Measurements from ENCODE around the gene PALB2.
"Not testable (repeated sequence)": the region's sequence is repeated elsewhere in the genome, so short reads cannot be mapped to it uniquely, and the experiment has no call there.

PALB2 gene

DNA sequence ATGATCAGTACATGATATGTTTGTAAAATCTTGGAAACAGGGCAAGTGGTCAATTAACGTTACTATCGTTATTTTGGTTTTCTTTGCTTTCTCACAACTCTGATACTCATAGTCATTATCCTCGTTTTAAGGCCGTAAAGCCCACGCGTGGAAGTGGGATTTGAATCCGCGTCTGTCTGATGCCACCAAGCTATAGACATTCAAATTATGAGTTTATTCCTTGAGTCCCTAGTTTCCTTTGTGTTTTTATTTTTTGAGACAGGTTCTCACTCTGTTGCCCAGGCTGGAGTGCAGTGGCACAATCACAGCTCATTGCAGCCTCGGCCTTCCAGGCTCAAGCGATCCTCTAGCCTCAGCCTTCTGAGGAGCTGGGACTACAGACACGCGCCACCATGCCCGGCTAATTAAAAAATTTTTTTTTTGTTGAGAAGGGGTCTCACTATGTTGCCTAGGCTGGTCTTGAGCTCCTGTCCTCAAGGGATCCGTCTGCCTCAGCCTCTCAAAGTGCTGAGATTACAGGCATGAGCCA is 1.2 kb upstream of the PALB2 start:
- peak; percentile 0 for DNase-seq

GRCh38 chr16:23640615-23640930 is 537 bp downstream of the PALB2 start:
- DNase-seq: no peak

GRCh38 chr16:23635958-23636357 is 5.2 kb downstream of the PALB2 start:
- no peak for DNase-seq

DNA sequence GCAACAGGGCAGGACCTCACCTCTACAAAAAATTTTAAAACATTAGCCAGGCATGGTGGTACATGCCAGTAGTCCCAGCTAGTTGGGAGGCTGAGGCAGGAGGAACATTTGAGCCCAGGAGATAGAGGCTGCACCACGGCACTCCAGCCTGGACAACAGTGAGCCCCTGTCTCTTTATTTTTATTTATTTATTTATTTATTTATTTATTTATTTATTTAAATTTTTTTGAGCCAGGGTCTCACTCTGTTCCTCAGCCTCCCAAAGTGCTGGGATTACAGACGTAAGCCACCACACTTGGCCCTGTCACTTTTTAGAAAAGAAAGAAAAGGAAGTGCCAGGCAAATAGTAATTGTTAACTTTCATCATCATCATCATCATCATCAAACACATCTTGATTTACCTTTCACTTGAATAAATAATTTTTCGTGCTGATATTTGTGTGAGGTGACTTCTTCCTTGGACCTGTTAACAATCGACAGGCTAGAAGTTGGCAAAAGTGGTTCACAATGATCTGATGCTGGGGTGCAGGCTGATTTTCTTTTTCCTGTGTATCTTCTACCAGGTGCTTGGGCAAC is 6.6 kb downstream of the PALB2 start:
- no peak for DNase-seq

- DNase-seq: not testable (repeated sequence)
These were observed 9.2 kb downstream of the PALB2 start for GRCh38 chr16:23631874-23632273.

DNA sequence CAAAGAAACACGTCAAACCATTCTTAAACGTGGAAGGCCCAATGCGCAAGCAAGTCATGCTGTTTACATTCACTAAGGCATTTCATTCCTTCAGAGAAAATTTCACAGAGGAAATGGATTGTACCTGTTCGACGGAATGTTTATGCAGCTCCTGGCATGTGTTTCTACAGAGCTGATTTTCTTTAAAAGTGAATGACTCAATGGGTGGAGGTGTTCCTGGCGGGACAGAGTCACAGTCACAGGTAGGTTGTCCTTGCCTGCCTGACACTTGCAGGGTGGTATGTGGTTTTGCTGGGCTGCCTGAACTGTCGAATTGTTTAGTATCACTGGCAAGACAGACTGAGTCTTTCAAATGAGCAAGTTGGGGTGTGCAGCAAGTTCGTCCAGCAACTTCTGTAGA is 11.6 kb downstream of the PALB2 start:
- DNase-seq: no peak

- DNase-seq: no peak
These were observed 17.0 kb downstream of the PALB2 start for GRCh38 chr16:23624092-23624491.

DNA sequence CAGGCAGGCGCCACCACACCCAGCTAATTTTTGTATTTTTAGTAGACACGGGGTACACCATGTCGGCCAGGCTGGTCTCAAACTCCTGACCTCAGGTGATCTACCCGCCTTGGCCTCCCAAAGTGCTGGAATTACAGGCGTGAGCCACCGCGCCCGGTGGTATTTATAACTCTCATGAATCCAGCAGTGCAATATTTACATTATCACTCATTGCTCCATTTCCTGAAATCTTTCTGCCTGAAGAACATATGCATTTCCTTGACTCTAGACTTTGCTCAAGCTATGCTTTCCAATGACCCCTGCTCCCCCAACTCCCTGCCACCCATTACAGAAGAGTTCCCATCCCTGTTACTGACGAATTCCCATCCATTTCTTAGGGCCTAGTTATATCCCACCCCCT is 25.3 kb downstream of the PALB2 start:
- no peak for DNase-seq

DNA sequence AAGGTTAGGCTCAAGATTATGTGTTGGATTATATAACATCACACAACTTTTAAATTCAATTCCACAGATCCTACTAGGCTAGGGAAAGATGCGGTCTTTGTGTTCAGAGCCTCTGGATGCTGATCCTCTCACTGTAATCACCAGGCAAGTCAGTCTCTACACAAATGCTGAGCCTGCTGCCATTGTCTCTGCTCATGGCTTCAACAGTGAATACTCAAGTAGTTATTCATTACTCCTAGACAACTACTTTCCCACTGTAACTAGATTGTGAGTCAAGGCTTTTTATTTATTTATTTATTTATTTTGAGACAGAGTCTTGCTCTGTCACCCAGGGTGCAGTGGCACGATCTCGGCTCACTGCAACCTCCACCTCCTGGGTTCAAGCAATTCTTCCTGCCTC is 29.2 kb downstream of the PALB2 start:
- no peak for DNase-seq

GRCh38 chr16:23610905-23611304 is 30.2 kb downstream of the PALB2 start:
- not testable (repeated sequence) for DNase-seq

DNA sequence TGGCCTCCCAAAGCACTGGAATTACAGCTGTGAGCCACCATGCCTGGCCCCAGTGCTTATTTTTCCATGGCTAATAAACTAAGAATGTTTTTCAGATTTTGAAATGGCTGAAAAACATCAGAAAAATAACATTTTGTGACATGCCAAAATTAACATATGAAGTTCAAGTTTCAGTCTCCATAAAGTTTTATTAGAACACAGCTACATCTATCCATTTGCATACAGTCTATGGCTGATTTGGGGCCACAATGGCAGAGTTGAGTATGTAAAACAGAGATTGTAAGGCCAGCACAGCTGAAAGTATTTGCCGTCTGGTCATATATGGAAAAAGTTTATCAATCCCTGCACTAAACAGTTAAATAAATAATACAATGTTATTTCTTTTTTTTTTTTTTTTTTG is 31.2 kb downstream of the PALB2 start:
- no peak for DNase-seq

GRCh38 chr16:23608194-23608593 is 32.9 kb downstream of the PALB2 start:
- DNase-seq: no peak

GRCh38 chr16:23607726-23608125 is 33.4 kb downstream of the PALB2 start:
- DNase-seq: no peak

DNA sequence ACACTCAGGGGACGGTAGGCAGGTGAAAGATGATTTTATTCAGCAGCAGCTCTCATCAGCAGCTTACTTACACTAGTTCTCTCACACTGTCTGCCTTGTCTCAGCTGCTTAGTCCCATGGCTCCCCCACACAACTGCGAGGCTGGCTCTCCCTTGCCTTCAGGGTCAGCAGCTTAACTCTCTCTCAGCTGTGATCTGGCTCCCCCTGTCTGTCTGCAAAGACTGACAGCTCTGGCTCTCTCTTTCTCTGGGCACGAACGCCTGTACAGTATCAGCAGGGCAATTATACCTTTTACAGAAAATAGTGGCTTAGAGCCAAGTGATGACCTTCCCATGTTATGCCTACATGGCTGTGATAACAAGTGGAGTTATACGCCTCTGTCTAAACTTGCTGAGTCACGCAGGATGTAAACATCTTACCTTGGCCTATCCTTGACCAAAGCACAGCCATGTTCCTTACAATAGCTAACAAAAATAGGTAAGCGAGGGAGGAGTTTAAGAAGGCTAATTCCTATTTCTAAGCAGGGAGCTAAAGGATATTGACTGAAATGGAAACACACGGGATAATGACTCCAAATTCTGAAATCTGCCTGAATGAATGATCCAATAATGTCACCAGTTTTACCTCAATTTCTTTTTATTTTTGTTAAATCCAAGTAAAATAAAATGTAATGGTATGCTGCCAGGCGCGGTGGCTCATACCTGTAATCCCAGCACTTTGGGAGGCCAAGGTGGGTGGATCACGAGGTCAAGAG is 43.9 kb downstream of the PALB2 start:
- DNase-seq: peak; percentile 35

- DNase-seq: peak; percentile 92
These were observed 45.0 kb downstream of the PALB2 start, which contains the start of gene NDUFAB1 for GRCh38 chr16:23595951-23596720. TSS of gene NDUFAB1 (minus strand) at chr16:23596316. CDS start at chr16:23596290, 26 bp downstream.

DNA sequence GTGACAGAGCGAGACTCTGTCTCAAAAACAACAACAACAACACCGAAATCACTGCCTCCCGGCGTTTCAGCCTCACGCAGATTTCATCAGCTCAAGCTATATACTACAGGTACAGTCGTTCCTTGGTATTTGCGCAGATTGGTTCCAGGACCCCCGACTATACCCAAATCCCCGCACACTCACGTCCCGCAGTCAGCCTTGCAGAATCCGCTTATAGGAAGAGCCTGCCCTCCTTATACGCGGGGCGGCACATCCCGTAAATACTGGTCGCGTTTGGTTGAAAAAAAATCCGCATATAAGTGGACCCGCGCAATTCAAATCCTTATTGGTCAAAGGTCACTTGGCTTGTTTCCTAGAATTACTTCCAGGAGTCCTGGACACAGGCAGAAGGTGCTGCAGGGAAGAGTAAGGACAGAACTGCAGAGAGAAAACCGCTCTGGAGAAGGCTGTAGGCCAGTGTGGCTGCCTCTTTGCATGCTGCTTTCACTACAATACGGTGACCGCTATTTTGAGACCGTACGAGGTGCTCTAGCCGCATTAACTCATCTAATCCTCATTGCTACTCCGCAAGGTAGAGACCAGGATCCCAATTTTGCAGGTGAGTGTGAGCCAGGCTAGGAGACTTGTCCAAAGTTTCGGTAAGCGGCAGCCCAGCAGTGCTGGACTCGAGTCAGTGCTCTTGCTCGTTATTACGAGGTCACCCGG is 45.7 kb downstream of the PALB2 start:
- DNase-seq: no peak

DNA sequence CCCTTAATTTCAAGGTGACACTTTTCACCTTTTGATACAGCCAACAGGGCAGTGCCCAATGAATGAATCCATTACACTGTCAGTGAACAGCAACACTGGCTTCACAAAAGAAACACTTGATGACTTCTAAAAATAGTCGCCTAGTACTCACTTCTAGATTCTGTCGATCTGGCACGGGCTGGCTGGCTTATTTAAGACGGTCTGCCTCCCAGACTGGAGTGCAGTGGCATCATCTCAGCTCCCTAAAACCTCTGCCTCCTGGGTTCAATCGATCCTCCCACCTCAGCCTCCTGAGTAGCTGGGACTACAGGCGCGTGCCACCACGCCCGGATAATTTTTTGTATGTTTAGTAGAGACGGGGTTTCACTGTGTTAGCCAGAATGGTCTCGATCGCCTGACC is 46.9 kb downstream of the PALB2 start:
- no peak for DNase-seq

- DNase-seq: no peak
These were observed 50.9 kb downstream of the PALB2 start for GRCh38 chr16:23590181-23590580.

DNA sequence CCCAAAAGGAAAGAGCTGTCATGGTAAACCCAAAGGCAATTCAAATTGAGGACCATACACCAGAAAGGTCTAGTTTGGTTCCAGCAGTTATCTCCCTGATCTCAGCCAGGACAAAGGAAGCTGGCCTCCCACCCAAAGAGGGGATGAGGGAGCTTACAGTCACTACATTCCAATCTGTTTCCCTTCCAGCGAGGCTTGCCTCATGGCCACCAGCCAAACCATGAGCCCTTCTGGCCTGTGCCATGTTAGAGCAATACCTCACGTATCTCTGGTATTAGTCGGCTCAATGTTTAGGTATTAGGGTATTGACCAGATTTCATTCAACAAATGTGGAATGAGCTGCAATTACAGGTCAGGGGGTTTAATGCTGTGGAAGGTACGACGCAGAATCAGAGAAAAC is 53.4 kb downstream of the PALB2 start:
- DNase-seq: no peak

GRCh38 chr16:23584186-23585076 is 56.7 kb downstream of the PALB2 start:
- no peak for DNase-seq

DNA sequence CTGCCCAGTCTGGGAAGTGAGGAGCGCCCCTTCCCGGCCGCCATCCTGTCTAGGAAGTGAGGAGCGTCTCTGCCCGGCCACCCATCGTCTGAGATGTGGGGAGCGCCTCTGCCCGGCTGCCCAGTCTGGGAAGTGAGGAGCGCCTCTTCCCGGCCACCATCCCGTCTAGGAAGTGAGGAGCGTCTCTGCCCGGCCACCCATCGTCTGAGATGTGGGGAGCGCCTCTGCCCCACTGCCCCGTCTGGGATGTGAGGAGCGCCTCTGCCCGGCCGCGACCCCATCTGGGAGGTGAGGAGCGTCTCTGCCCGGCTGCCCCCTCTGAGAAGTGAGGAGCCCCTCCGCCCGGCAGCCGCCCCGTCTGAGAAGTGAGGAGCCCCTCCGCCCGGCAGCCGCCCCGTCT is 57.8 kb downstream of the PALB2 start:
- DNase-seq: not testable (repeated sequence)

GRCh38 chr16:23581764-23582163 is 59.3 kb downstream of the PALB2 start:
- no peak for DNase-seq

Data from CD4-positive, alpha-beta T cell treated with Interleukin-10 for 1 hour (primary cell).